Cardiac fibroblast (primary cell): ENCODE data around the gene LYRM1.

Experiments used
- DNase-seq, 2 donors: peaks; one replicate each; pipeline versions ENCODE4 v3.0.0 to v3.0.0-alpha.2; 2010; ENCODE audit warnings: low read depth in 2 of 2
- H3K4me3 ChIP-seq, 2 donors: replicated peaks in 1 of 2; 1 replicate in 1 of 2; 2 replicates in 1 of 2; pipeline ENCODE4 v1.5.1; 2011; ENCODE audit warnings: low read depth in 2 of 2, low read length in 2 of 2, mild to moderate bottlenecking in 2 of 2, moderate library complexity in 1 of 2
- TF ChIP-seq, protein P1 (sequence below): IDR thresholded peaks from one replicate; pipeline ENCODE4 v1.5.1; 2011; ENCODE audit warnings: low read depth, mild to moderate bottlenecking, low read length, inconsistent platforms

Gene LYRM1

GRCh38 chr16:20899477-20900298 is 883 bp upstream of the LYRM1 start:
- TF ChIP-seq, protein P1, sequence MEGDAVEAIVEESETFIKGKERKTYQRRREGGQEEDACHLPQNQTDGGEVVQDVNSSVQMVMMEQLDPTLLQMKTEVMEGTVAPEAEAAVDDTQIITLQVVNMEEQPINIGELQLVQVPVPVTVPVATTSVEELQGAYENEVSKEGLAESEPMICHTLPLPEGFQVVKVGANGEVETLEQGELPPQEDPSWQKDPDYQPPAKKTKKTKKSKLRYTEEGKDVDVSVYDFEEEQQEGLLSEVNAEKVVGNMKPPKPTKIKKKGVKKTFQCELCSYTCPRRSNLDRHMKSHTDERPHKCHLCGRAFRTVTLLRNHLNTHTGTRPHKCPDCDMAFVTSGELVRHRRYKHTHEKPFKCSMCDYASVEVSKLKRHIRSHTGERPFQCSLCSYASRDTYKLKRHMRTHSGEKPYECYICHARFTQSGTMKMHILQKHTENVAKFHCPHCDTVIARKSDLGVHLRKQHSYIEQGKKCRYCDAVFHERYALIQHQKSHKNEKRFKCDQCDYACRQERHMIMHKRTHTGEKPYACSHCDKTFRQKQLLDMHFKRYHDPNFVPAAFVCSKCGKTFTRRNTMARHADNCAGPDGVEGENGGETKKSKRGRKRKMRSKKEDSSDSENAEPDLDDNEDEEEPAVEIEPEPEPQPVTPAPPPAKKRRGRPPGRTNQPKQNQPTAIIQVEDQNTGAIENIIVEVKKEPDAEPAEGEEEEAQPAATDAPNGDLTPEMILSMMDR, result no peak
- DNase-seq, result peak in 1 of 2 donors; percentile 22
- H3K4me3 ChIP-seq, result peak overlapping the region; percentile 93 to 98

DNA sequence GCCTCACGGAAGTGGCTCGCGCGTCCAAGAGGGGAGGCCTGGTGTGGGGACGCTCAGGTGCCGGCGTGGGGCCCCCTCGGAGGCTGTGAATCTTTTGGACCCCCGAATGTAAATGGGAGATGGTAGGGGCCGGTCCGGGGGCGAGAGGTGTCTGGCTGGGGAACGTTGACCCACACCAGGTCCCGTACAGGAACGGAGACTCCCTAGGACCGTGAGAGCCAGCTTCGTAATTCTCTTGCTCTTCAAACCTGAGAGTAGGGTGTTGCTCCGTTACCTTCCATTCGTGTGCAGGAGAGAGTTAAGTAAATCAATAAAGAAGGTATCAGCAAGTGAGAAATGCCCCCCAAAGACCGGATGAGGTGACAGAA is 481 bp downstream of the LYRM1 start:
- TF ChIP-seq, protein P1, result no peak
- DNase-seq, result no peak
- peak overlapping the region; percentile 93 to 98 for H3K4me3 ChIP-seq

- DNase-seq, result peak; percentile 69 to 75
- TF ChIP-seq, protein P1, result no peak
- H3K4me3 ChIP-seq, result peak overlapping the region; percentile 93 to 98
These were observed 1.0 kb downstream of the LYRM1 start for GRCh38 chr16:20901436-20902112.

GRCh38 chr16:20902426-20902825 is 1.9 kb downstream of the LYRM1 start:
- H3K4me3 ChIP-seq, result no peak overlapping the region
- DNase-seq, result no peak
- TF ChIP-seq, protein P1, result no peak

DNA sequence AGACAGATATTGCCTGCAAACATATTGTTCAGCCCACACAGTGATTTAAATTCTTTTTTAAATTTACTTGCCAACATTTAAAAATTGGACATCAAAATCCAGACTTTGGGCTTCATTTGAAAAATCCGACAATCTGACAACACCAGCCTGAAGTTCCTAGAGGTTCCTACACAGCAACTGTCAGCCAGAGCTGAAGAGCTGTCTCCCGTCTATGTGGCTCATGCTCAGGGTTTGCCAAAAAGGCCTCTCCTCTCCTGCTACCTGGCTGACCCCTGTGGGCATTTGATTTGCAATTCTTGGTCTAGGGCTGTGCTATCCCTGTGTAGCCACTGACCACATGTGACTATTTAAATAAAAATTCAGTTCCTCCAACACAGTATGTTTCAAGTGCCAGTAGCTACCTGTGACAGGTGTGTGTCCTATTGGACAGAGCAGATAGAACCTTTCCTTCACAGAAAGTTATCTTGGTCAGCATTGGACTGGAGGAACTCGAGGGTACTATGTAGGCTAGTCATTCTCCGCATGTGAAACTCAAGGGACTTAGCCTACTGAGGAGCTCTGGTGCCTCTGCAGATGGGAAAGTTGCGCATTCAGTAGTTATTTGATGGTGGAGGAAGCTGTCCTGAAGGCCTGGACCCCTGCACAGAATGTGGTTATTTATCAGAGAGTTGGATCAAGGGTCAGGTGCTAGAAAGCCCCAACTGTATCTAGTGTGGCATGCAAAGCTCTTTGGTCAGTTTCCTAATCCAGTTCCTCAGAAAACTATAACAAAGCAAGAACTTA is 2.7 kb downstream of the LYRM1 start:
- TF ChIP-seq, protein P1, result no peak
- DNase-seq, result no peak
- no peak overlapping the region for H3K4me3 ChIP-seq

DNA sequence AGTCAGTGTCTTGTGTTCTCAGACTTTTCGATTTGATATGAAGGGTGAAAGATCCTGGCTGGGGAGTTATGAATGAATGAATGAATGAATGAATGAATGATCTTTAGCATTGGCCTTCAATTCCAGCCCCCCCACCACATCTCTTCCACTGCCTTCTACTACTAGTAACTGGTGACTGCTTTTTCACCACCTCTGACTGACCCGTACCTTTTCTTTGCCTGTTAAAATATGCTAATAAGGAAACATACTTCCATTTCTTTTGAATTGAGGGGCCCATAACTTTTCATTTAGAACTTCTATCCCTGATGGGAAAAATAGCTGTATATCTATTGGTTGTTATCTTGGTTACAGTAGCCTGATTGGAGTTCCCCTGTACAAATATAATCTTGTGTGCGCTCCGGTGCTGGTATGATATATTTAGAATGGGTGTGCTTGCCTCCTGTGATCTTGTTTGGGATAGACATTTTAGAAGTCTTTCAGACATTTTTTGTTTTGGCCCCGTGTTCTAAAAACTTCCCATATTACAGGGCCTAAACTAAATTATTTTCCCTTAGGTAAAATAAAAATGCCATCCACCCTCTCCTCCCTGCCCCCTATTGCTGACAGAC is 3.4 kb downstream of the LYRM1 start:
- DNase-seq, result no peak
- TF ChIP-seq, protein P1, result no peak
- H3K4me3 ChIP-seq, result no peak overlapping the region
